NCI-H524 treated with DMSO at 0.1 percent for 48 hours (cell line): ENCODE measurements around the gene MTRF1.
"Not testable (repeated sequence)": the region's sequence is repeated elsewhere in the genome, so short reads cannot be mapped to it uniquely, and the experiment has no call there.

Experiments
- DNase-seq: peaks from one replicate; lab custom pipeline; 2025; lab: John Stamatoyannopoulos, UW

Gene MTRF1

GRCh38 chr13:41279156-41279555 lies 15.8 kb upstream of the MTRF1 start:
- not testable (repeated sequence) for DNase-seq

- DNase-seq = no peak
Observed at GRCh38 chr13:41276824-41277223, 13.4 kb upstream of the MTRF1 start.

GRCh38 chr13:41274881-41275280 lies 11.5 kb upstream of the MTRF1 start:
- DNase-seq = no peak

- DNase-seq = no peak
Observed at GRCh38 chr13:41273831-41274441, 10.6 kb upstream of the MTRF1 start.

- no peak for DNase-seq
Observed at GRCh38 chr13:41271456-41272285, 8.3 kb upstream of the MTRF1 start.

GRCh38 chr13:41268764-41269163 lies 5.4 kb upstream of the MTRF1 start:
- DNase-seq = no peak

- no peak for DNase-seq
Observed at GRCh38 chr13:41267106-41267505, 3.7 kb upstream of the MTRF1 start.

GRCh38 chr13:41259875-41260501 lies 3.4 kb downstream of the MTRF1 start:
- DNase-seq = no peak

GRCh38 chr13:41257535-41257934 lies 5.8 kb downstream of the MTRF1 start:
- DNase-seq = no peak

GRCh38 chr13:41254902-41255301 lies 8.5 kb downstream of the MTRF1 start:
- no peak for DNase-seq

GRCh38 chr13:41250993-41251392 lies 12.4 kb downstream of the MTRF1 start:
- no peak for DNase-seq

- no peak for DNase-seq
Observed at GRCh38 chr13:41246969-41247680, 16.3 kb downstream of the MTRF1 start.

- DNase-seq = no peak
Observed at GRCh38 chr13:41244556-41244955, 18.8 kb downstream of the MTRF1 start.

GRCh38 chr13:41241626-41242025 lies 21.8 kb downstream of the MTRF1 start:
- DNase-seq = no peak

GRCh38 chr13:41236369-41236768 lies 27.0 kb downstream of the MTRF1 start:
- no peak for DNase-seq

GRCh38 chr13:41232578-41233480 lies 30.5 kb downstream of the MTRF1 start:
- no peak for DNase-seq

GRCh38 chr13:41231786-41232185 lies 31.6 kb downstream of the MTRF1 start:
- no peak for DNase-seq

GRCh38 chr13:41231025-41231677 lies 32.2 kb downstream of the MTRF1 start:
- DNase-seq = no peak

GRCh38 chr13:41229356-41229755 lies 34.0 kb downstream of the MTRF1 start:
- no peak for DNase-seq

- DNase-seq = no peak
Observed at GRCh38 chr13:41224113-41225110, 39.0 kb downstream of the MTRF1 start.
